ENCODE results near the gene TMEM115. TPM values are rescaled to one million over a fixed set of nuclear protein-coding genes. Genes with fewer than 3 reads are reported as not detected.

TMEM115 gene
- total and polyA plus RNA-seq, 9 of the 15 experiments (the other 6 are each of a cell fraction or from before 2014, with no cell fraction given), result 1.6 to 26.9 (median 14.1) TPM

DNA sequence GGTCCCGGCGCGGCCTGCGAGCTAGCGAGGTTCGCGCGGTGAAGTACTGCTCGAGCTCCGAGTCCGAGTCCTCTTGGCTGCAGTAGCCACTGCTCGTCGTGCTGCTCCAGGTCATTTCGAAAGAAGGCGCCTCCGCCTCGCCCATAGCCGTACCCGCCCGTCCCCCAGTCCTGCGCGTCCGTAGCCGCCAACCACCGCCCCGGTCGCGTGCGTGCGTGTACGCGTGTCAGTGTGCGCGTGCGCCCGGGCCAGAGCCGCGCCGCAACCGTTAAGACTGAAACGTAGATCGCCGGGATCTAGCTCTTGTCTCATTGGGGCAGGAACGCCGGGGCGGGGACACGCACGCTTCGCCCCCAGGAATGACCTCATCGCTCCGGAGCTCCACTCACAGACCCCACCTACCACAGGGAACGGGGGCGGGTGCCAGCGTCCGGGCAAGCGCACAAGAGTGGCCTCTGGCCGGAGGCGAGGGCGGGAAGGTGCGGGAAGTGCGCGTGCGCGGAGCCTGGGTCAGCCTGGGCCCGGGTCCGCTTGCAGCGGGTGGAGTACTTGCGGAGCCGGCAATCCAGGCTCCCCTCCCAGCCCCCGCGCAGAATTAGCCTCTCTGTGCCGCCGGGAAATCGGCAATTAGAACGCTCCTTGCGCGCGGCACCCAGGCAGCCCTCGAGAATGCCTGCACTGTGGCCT, 22.0 kb downstream of the TMEM115 start (continued):
- TF ChIP-seq, protein P1, sequence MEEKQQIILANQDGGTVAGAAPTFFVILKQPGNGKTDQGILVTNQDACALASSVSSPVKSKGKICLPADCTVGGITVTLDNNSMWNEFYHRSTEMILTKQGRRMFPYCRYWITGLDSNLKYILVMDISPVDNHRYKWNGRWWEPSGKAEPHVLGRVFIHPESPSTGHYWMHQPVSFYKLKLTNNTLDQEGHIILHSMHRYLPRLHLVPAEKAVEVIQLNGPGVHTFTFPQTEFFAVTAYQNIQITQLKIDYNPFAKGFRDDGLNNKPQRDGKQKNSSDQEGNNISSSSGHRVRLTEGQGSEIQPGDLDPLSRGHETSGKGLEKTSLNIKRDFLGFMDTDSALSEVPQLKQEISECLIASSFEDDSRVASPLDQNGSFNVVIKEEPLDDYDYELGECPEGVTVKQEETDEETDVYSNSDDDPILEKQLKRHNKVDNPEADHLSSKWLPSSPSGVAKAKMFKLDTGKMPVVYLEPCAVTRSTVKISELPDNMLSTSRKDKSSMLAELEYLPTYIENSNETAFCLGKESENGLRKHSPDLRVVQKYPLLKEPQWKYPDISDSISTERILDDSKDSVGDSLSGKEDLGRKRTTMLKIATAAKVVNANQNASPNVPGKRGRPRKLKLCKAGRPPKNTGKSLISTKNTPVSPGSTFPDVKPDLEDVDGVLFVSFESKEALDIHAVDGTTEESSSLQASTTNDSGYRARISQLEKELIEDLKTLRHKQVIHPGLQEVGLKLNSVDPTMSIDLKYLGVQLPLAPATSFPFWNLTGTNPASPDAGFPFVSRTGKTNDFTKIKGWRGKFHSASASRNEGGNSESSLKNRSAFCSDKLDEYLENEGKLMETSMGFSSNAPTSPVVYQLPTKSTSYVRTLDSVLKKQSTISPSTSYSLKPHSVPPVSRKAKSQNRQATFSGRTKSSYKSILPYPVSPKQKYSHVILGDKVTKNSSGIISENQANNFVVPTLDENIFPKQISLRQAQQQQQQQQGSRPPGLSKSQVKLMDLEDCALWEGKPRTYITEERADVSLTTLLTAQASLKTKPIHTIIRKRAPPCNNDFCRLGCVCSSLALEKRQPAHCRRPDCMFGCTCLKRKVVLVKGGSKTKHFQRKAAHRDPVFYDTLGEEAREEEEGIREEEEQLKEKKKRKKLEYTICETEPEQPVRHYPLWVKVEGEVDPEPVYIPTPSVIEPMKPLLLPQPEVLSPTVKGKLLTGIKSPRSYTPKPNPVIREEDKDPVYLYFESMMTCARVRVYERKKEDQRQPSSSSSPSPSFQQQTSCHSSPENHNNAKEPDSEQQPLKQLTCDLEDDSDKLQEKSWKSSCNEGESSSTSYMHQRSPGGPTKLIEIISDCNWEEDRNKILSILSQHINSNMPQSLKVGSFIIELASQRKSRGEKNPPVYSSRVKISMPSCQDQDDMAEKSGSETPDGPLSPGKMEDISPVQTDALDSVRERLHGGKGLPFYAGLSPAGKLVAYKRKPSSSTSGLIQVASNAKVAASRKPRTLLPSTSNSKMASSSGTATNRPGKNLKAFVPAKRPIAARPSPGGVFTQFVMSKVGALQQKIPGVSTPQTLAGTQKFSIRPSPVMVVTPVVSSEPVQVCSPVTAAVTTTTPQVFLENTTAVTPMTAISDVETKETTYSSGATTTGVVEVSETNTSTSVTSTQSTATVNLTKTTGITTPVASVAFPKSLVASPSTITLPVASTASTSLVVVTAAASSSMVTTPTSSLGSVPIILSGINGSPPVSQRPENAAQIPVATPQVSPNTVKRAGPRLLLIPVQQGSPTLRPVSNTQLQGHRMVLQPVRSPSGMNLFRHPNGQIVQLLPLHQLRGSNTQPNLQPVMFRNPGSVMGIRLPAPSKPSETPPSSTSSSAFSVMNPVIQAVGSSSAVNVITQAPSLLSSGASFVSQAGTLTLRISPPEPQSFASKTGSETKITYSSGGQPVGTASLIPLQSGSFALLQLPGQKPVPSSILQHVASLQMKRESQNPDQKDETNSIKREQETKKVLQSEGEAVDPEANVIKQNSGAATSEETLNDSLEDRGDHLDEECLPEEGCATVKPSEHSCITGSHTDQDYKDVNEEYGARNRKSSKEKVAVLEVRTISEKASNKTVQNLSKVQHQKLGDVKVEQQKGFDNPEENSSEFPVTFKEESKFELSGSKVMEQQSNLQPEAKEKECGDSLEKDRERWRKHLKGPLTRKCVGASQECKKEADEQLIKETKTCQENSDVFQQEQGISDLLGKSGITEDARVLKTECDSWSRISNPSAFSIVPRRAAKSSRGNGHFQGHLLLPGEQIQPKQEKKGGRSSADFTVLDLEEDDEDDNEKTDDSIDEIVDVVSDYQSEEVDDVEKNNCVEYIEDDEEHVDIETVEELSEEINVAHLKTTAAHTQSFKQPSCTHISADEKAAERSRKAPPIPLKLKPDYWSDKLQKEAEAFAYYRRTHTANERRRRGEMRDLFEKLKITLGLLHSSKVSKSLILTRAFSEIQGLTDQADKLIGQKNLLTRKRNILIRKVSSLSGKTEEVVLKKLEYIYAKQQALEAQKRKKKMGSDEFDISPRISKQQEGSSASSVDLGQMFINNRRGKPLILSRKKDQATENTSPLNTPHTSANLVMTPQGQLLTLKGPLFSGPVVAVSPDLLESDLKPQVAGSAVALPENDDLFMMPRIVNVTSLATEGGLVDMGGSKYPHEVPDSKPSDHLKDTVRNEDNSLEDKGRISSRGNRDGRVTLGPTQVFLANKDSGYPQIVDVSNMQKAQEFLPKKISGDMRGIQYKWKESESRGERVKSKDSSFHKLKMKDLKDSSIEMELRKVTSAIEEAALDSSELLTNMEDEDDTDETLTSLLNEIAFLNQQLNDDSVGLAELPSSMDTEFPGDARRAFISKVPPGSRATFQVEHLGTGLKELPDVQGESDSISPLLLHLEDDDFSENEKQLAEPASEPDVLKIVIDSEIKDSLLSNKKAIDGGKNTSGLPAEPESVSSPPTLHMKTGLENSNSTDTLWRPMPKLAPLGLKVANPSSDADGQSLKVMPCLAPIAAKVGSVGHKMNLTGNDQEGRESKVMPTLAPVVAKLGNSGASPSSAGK (IDR thresholded peaks at IDR 0.05), result peak; percentile 82
- TF ChIP-seq RBM34 (IDR thresholded peaks at IDR 0.05; ENCODE audit: borderline replicate concordance, insufficient read depth, low read length) (no peak), MEF2A (IDR thresholded peaks at IDR 0.05; ENCODE audit: control insufficient read depth, low read depth, low read length) (no peak), HMGN3 (IDR thresholded peaks at IDR 0.05; ENCODE audit: borderline replicate concordance, extremely low read depth, insufficient read length, low read depth, low read length) (peak; percentile 55)
